Right lobe of liver (tissue), 6 donors: Measurements from ENCODE around the gene ST6GALNAC1. TPM values are rescaled to one million over a fixed set of nuclear protein-coding genes. Genes with fewer than 3 reads are reported as not detected.
"Not testable (repeated sequence)": the region's sequence is repeated elsewhere in the genome, so short reads cannot be mapped to it uniquely, and the experiment has no call there.

ENCODE experiments used
- ATAC-seq, 4 donors: fragments of 200-7000 bp; cut with Tn5 transposase; one replicate each; pipeline ENCODE4 v1.9.1; 2020; ENCODE audit warnings: mild to moderate bottlenecking in 4 of 4, moderate library complexity in 4 of 4
- DNase-seq, 3 donors: peaks; one replicate each; pipeline ENCODE4 v3.0.0-alpha.2; 2020
- H3K27ac ChIP-seq, 3 donors: fragments of 200-600 bp; one replicate each; pipeline ENCODE4 v1.8.0; 2022
- H3K27me3 ChIP-seq, 2 donors: fragments of 200-600 bp; one replicate each; pipeline ENCODE4 v1.8.0; 2022
- H3K36me3 ChIP-seq, 4 donors: fragments of 200-600 bp; sonication (generic) in 1 of 4; one replicate each; pipeline versions ENCODE4 v1.5.1 to v1.8.0; 2017 to 2022; ENCODE audit warnings: control low read depth in 1 of 4
- H3K4me1 ChIP-seq, 4 donors: fragments of 200-600 bp; sonication (generic) in 1 of 4; one replicate each; pipeline versions ENCODE4 v1.5.1 to v1.8.0; 2017 to 2022; ENCODE audit warnings: control low read depth in 1 of 4
- H3K4me3 ChIP-seq, 3 donors: fragments of 200-600 bp; one replicate each; pipeline ENCODE4 v1.8.0; 2022
- H3K9me3 ChIP-seq, 4 donors: fragments of 200-600 bp; sonication (generic) in 1 of 4; one replicate each; pipeline versions ENCODE4 v1.5.1 to v1.8.0; 2017 to 2022; ENCODE audit warnings: control low read depth in 1 of 4
- CTCF ChIP-seq, 4 donors: fragments of 200-600 bp in 3 of 4; fragments of 450-650 bp in 1 of 4; IDR thresholded peaks; one replicate each; pipeline versions ENCODE4 v1.5.1 to v1.8.0; 2016 to 2022; ENCODE audit warnings: antibody characterized with exemption in 4 of 4, mild to moderate bottlenecking in 2 of 4
- POLR2A ChIP-seq: fragments of 450-650 bp; IDR thresholded peaks from one replicate; pipeline ENCODE4 v1.6.1; 2017; ENCODE audit warnings: antibody characterized with exemption, mild to moderate bottlenecking
- WGBS: methylation state at CpG from one replicate; pipeline ENCODE4 v1.1.6; 2018; ENCODE audit warnings: low coverage, low lambda C conversion rate; ENCODE audit not compliant: insufficient coverage; ENCODE audit errors: missing lambda C conversion rate; 5-methylcytosine and 5-hydroxymethylcytosine counted together
- intact Hi-C, 2 donors: fragments of 100-400 bp; cut with DNase I; formaldehyde crosslinking; loops; one replicate each; pipeline versions ENCODE4 v1.11.2 to v1.14.1; 2022
- total RNA-seq, 6 experiments: library from RNA; depleted of rRNA in 2 of 6; stranded (reverse); fragments of >200 nt in 2 of 6; fragmentation: NEBNext Ultra II Directional in 3 of 6; extraction: Animal tissue kit (Norgen Biotek cat#: 25700) in 3 of 6; gene quantifications; one replicate each; pipeline versions ENCODE4 v1.1.0 to v1.2.4, GENCODE V29; 2016 to 2023
- donor health status: DM: no; HTN: yes; CAD: no.
- donor health status: DM: no; HTN: no; CAD: no.
- donor health status: DM: no; HTN: no; CAD: no.
- donor health status: DM: no; HTN: yes; CAD: no.
- donor health status: DM: no; HTN: yes; CAD: no.

The ST6GALNAC1 gene
- total RNA-seq, 6 experiments from 2014 or later: 0.42 to 1.4 (median 0.62) TPM; not detected in 3

- intact Hi-C loops: no loop called here
- Histone ChIP-seq H3K4me3 (no peak overlapping the region), H3K36me3 (no peaks in the 10 kb centered on the region), H3K27ac (no peak overlapping the region), H3K4me1 (no peaks in the 10 kb centered on the region), H3K27me3 (no peaks in the 10 kb centered on the region), H3K9me3 (no peaks in the 10 kb centered on the region)
- ATAC-seq: peak; percentile 98 to 100 (median 100)
- TF ChIP-seq CTCF (IDR thresholded peaks at IDR 0.05) (peak; percentile 85 to 99 (median 98)), POLR2A (no peak)
- WGBS: 22% methylated on average over 18 of the region's 18 CpGs
- peak; percentile 75 to 80 (median 79) for DNase-seq
These were observed 20.0 kb downstream of the ST6GALNAC1 start for GRCh38 chr17:76623271-76624146.

GRCh38 chr17:76617838-76618237 lies 25.7 kb downstream of the ST6GALNAC1 start:
- Histone ChIP-seq H3K4me3 (no peak overlapping the region), H3K4me1 (peaks cover 0 to 9% (median 4%) of the 10 kb centered on the region in 4 donors), H3K36me3 (no peaks in the 10 kb centered on the region), H3K27ac (no peak overlapping the region), H3K27me3 (no peaks in the 10 kb centered on the region), H3K9me3 (no peaks in the 10 kb centered on the region)
- 86% methylated on average over 1 of the region's 2 CpGs for WGBS
- DNase-seq: peak in 1 of 3 donors; percentile 10
- no peak for ATAC-seq
- intact Hi-C loops: no loop called here
- TF ChIP-seq CTCF (IDR thresholded peaks at IDR 0.05): no peak
- TF ChIP-seq POLR2A: no peak

DNA sequence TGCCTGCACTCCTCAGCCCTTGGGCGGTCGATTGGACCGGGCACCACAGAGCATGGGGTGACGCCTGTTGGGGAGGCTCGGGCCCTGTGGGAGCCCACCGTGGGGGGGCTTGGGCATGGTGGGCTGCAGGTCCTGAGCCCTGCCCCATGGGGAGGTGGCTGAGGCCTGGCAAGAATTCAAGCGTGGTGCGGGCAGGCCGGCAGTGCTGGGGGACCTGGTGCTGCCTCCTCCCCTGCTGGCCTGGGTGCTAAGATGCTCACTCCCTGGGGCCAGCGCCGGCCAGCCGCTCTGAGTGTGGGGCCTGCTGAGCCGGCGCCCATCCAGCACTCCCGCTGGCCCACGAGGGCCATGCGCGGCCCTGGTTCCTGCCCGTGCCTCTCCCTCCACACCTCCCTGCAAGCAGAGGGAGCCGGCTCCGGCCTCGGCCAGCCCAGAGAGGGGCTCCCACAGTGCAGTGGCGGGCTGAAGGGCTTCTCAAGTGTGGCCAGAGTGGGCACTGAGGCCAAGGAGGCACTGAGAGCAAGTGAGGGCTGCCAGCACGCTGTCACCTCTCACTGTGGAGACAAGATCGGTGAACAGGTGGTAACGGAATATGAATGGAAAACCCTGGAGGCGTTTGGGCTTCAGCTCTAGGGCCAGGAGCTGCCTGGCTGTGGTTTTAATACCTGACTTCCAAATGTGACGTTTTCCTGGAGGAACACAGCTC lies 28.5 kb downstream of the ST6GALNAC1 start:
- peak in 1 of 4 donors; percentile 41 for ATAC-seq
- WGBS: 90% methylated on average over 7 of the region's 28 CpGs

DNA sequence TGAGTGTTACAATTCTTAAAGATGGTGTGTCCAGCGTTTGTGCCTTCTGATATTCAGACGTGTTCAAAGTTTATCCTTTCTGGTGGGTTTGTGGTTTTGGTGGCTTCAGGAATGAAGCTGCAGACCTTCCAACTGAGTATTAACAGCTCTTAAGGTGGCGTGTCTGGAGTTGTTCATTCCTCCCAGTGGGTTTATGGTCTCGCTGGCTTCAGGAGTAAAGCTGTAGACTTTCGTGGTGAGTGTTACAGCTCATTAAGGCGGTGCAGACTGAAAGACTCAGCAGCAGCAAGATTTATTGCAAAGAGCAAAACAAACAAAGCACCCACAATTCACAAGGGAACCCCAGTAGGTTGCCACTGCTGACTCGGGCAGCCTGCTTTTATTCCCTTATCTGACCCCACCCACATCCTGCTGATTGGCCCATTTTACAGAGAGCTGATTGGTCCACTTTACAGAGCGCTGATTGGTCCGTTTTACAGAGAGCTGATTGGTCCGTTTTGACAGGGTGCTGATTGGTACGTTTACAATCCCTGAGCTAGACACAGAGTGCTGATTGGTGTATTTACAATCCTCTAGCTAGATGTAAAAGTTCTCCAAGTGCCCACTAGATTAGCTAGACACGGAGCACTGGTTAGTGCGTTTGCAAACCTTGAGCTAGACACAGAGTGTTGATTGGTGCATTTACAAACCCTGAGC lies 29.3 kb downstream of the ST6GALNAC1 start:
- H3K4me3 ChIP-seq, H3K36me3 ChIP-seq, H3K9me3 ChIP-seq, ATAC-seq, H3K27me3 ChIP-seq, H3K27ac ChIP-seq, H3K4me1 ChIP-seq, intact Hi-C loops: not testable (repeated sequence)
- WGBS: 45% methylated on average over 3 of the region's 13 CpGs
- DNase-seq: peak in 1 of 3 donors; percentile 6

More for the DNA sequence above, 28.5 kb downstream of the ST6GALNAC1 start:
- no peaks in the 10 kb centered on the region for H3K27me3 ChIP-seq
- intact Hi-C loops: no loop called here
- TF ChIP-seq POLR2A: no peak
- TF ChIP-seq CTCF (IDR thresholded peaks at IDR 0.05): no peak
- peak in 1 of 3 donors; percentile 45 for DNase-seq
- H3K27ac ChIP-seq: no peak overlapping the region
- no peaks in the 10 kb centered on the region for H3K9me3 ChIP-seq
- H3K4me3 ChIP-seq: no peak overlapping the region
- no peaks in the 10 kb centered on the region for H3K36me3 ChIP-seq
- H3K4me1 ChIP-seq: peaks cover 0 to 9% (median 4%) of the 10 kb centered on the region in 4 donors
